Brain pericyte (primary cell): ENCODE results near the gene SYNM.

Experiments
- DNase-seq: peaks from one replicate; pipeline ENCODE4 v3.0.0-alpha.2; 2012; ENCODE audit warnings: low read depth, low spot score

The SYNM gene

DNA sequence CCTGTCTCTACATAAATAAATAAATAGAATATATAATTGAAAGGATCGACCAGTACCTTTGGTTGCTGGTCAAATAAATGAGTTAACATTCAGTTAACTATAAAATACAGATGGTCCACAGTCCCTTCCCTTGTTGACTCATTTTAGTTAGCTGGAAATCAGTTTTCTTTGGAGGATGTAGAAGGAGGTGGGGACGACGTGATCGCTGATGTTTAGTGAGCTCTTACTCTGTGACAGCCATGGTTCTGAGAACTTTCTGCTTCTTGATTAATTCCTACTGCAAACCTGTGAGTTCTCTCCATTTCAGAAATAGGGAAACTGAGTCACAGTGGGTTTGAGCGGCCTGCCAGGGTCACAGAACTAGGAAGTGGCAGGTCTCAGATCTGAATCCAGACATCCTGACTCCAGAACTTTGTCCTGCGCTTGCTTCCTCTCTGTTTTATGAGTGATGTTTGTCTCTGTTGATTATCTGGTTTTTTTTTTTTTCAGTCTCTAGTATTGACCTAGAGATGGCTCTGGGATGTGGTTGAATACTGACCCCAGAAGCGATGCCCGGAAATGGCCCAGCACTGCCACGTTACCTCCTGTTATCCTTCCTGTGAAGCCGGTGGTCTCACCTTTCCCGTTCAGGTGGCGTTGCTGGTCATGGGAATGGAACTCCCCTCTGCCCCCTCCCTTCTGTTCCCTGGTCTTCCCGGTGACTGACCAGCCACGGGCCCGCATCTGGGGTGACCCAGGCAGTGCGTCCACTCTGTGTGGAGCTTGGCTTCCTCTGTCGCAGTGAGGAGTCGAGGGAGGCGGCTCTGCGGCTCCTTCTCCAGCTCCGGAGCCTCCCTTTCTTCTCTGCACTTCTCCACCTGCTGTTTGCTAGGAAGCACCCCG, 18.2 kb downstream of the SYNM start:
- DNase-seq = no peak

DNA sequence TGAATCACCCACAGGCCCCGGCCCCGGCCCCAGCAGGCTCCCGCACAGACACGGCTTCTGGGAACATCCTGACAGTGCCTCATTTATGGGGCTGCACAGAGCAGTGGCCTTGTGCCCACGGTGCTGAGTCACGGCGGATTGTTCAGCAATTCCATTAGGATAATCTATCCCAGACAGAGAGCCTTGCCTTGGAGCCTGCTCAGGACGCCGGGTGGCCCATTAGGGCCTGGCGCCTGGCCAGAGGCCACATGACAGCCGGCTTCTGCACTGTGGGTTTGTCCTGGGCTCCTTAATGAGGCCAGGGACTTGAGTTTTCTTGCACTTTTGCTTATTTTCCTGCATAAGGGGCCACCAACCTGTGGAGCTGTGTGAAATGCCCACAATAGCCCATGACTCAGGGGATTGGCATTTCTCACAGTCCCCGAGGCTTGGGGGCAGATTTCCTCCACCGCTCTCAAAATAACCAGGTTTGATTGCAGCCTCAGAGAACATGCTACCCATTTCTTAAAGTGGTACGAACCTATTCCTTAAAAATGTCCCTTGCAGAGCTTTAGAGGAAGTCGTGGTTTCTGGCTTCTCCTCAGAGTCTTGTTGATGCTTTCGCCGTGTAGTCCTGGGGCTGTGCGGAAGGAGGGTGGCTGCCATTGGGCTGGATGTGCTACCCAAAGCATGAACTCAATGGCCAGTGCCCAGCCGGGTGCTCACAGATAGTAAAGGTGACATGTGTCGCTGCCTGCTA, 19.0 kb downstream of the SYNM start:
- DNase-seq = peak; percentile 92

DNA sequence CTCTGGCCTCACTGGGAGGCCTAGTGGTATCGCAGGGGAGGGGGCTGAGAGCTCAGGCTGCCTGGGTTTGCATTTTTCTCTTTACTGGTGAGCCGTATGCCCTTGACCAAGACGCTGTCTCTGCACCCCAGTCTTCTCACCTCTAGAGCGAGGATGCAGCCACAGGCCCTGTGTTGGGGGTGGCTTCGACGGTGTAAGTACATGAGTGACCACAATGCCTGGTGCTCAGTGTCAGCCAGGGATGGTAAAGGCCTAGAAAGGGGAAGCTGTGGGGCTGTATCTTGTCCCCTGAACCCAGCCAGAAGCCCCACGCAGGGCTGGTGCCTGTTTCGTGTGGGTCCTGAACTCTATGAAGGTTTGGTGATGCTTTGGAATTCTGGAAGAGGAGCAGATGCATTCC, 19.8 kb downstream of the SYNM start:
- no peak for DNase-seq

DNA sequence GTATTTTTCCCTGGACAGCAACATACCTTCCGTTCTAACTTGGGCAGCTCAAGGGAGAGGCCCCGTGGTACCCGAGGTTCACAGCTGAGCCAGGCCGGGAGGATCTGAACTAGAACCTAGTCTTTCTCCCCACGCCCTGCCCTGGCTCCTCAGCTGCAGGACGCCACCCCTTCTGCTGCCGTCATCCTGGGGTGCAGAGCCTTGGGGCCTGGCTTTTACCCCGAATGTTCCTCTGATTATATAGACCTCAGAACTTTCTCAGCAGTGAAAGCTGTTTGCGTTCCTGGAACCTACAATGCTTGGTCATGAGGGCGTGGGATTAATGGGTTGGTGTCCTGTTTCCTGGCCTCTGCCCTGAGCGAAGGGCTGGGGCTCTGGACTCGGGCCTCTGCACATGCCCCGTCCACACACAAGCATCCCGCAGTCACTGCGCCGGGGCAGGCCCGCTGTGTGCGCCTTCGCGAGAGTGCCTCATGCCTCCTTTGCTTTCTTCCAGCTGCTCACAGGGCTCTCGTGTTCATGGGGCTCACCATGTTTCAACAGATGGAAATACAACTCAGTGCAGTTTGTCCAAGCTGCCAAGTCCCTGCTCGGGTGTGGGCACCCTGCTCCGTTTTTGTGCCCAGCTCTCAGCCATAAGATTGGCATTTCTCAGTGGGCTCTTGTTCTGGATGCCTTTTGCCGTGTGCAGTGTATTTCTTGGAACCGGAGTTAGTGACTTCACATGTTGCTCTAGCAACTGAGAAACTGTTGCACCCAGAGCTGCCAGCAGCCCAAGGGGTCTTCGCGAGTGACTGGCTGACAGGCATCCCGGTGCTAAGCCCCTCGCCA, 20.4 kb downstream of the SYNM start:
- DNase-seq = no peak

DNA sequence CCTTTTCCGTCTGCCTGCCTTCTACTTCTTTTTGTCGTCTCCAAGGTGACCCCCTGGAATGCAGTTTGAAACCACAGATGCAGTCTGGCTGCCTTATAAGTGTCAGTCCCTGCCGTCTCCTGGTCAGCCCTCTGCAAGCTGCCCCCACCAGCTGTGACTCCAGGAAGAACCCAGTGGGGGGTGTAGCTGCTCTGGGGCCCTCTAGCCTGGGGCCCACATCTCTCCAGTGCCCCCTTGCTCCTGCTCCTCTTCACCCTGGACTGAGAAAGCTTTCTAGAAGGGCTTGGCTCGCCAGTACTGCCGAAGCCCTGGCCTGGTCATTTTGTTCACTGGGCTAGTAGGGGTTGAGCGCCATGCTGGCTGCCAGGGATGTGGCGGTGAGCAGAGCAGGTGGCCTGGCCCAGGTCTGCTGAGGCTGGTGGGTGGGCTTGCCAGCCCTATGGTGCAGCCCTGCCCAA, 21.3 kb downstream of the SYNM start:
- DNase-seq = no peak

DNA sequence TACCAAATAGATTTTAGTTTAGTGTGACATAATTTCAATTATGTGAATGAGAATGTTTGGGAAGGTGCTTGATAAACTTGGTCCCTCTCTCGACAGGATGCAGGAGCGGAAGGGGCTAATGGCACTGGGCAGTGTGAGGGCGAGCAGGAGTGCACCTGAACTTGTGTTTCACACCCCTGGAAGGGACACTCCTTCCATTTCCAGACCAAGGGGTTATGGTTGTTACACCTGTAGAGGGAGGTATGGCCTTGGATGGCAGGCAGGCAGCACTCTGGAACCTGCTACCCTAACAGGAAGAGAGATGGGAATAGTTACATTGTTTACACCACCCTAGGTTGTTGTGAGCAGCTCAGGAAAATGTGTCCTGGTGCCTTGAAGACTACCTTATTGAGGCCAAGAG, 22.1 kb downstream of the SYNM start:
- no peak for DNase-seq

DNA sequence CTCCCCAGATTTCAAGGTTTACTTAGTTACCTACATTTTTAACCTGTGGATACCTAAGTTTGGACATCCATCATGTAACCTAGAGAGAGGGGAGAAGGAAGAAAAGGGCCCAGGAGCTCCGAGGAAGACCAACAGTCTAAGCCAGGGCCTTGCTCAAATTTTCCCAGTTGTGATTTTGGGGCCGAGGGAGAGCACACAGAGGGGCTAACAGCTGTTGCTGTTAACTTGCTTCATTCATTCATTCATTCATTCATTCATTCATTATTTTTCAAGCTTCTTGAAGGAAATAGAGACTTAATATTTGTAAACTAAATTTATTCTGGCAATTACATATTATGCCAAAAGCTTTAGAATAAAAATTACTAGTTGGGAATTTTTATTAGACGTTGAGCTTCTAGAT, 22.9 kb downstream of the SYNM start:
- no peak for DNase-seq

DNA sequence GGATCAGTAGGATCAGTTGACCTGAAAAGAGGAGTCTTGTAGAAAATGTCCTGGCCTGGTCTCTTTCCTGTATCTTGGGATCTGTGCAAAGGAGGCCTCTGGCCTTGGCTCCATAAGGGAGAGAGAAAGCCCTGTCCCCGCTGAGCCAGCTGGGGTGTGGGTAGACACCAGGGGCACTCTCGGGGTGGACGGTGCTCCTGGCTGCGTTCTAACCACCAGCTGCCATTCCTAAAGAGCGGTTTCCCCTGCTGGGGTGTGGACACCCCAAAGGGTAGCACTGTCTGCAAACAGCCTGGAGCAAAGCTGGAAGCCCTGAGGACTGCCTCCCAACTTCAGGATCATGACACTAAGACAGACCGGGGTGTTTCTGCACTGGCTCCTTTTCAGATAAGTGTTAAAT, 23.5 kb downstream of the SYNM start:
- no peak for DNase-seq

DNA sequence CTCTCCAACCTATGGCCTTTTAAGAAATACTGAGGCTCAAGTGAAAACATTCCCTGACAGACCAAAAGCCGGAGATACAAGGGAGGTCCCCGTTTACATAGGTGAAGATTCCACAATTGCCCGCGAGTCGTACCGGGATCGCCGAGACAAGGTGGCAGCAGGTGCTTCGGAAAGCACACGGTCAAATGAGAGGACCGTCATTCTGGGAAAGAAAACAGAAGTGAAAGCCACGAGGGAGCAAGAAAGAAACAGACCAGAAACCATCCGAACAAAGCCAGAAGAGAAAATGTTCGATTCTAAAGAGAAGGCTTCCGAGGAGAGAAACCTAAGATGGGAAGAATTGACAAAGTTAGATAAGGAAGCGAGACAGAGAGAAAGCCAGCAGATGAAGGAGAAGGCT, 24.8 kb downstream of the SYNM start:
- DNase-seq = no peak

DNA sequence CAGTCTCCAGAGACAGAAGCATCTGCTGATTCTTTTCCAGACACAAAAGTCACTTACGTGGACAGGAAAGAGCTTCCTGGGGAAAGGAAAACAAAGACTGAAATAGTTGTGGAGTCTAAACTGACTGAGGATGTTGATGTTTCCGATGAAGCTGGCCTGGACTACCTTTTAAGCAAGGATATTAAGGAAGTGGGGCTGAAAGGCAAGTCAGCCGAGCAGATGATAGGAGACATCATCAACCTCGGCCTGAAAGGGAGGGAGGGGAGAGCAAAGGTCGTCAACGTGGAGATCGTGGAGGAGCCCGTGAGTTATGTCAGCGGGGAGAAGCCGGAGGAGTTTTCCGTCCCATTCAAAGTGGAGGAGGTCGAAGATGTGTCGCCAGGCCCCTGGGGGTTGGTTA, 25.4 kb downstream of the SYNM start:
- DNase-seq = no peak

DNA sequence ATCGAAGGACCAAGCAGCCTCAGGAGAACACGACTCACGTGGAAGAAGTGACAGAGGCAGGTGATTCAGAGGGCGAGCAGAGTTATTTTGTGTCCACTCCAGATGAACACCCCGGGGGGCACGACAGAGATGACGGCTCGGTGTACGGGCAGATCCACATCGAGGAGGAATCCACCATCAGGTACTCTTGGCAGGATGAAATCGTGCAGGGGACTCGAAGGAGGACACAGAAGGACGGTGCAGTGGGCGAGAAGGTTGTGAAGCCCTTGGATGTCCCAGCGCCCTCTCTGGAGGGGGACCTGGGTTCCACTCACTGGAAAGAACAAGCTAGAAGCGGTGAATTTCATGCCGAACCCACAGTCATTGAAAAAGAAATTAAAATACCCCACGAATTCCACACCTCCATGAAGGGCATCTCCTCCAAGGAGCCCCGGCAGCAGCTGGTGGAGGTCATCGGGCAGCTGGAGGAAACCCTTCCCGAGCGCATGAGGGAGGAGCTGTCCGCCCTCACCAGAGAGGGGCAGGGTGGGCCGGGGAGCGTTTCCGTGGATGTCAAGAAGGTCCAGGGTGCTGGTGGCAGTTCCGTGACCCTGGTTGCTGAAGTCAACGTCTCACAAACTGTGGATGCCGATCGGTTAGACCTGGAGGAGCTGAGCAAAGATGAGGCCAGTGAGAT, 26.0 kb downstream of the SYNM start:
- DNase-seq = no peak

DNA sequence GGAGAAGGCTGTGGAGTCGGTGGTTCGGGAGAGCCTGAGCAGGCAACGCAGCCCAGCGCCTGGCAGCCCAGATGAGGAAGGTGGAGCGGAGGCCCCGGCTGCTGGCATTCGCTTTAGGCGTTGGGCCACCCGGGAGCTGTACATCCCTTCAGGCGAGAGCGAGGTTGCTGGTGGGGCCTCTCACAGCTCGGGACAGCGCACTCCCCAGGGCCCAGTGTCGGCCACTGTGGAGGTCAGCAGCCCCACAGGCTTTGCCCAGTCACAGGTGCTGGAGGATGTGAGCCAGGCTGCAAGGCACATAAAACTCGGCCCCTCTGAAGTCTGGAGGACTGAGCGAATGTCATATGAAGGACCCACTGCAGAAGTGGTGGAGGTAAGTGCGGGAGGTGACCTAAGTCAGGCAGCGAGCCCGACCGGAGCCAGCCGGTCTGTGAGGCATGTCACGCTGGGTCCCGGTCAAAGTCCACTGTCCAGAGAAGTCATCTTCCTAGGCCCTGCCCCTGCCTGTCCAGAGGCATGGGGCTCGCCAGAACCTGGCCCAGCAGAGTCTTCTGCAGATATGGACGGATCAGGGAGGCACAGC, 26.7 kb downstream of the SYNM start:
- no peak for DNase-seq

DNA sequence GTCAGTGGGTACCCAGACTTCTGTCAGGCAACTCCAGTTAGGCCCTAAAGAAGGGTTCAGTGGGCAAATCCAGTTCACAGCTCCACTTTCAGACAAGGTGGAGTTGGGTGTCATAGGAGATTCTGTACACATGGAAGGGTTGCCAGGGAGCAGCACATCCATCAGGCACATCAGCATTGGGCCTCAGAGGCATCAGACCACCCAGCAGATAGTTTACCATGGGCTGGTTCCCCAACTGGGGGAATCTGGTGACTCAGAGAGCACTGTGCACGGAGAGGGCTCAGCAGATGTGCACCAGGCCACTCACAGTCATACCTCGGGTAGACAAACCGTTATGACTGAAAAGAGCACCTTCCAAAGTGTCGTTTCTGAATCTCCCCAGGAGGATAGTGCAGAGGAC, 27.2 kb downstream of the SYNM start:
- DNase-seq = no peak

DNA sequence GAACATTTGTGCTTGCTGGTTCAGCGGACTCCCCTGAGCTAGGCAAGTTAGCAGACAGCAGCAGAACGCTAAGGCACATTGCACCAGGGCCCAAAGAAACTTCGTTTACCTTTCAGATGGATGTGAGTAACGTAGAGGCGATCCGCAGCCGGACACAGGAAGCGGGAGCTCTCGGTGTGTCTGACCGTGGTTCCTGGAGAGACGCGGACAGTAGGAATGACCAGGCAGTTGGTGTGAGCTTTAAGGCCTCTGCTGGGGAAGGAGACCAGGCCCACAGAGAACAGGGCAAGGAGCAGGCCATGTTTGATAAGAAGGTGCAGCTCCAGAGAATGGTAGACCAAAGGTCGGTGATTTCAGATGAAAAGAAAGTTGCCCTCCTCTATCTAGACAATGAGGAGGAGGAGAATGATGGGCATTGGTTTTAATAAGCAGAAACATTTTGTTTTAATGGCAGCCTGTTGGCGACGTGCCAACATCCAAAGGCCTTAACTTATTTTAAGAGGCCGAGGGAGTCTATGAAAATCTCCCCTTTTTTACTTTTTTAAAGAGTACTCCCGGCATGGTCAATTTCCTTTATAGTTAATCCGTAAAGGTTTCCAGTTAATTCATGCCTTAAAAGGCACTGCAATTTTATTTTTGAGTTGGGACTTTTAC, 27.9 kb downstream of the SYNM start:
- DNase-seq = no peak

DNA sequence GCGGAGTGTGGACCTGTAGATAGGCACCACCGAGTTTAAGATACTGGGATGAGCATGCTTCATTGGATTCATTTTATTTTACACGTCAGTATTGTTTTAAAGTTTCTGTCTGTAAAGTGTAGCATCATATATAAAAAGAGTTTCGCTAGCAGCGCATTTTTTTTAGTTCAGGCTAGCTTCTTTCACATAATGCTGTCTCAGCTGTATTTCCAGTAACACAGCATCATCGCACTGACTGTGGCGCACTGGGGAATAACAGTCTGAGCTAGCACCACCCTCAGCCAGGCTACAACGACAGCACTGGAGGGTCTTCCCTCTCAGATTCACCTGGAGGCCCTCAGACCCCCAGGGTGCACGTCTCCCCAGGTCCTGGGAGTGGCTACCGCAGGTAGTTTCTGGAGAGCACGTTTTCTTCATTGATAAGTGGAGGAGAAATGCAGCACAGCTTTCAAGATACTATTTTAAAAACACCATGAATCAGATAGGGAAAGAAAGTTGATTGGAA, 29.5 kb downstream of the SYNM start:
- DNase-seq = no peak

DNA sequence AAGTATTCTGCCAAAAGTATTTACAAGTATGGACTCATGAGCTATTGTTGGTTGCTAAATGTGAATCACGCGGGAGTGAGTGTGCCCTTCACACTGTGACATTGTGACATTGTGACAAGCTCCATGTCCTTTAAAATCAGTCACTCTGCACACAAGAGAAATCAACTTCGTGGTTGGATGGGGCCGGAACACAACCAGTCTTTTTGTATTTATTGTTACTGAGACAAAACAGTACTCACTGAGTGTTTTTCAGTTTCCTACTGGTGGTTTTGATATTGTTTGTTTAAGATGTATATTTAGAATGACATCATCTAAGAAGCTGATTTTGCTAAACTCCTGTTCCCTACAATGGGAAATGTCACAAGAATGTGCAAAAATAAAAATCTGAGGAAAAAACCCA, 30.3 kb downstream of the SYNM start:
- DNase-seq = no peak

DNA sequence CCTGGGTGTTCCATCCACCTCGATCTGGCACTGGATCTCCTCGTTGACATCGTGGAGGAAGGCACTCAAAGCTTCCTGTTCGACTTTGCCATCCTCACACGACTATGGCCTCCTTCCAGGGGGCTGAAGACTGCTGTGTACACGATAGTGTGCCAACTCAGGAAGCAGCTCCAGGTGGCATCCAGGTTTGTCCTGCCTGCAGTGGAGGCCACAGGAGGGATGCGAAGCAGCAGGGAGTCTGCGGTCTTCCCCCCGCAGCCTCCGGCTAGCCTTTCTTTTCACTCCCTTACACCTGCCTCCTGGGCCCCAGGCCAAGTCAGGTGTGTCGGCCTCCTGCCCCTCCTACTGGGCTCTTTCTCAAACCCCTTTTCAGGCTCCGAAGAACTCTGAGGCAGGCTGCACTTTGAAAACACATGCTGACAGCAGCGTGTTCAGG, 32.2 kb downstream of the SYNM start:
- no peak for DNase-seq

DNA sequence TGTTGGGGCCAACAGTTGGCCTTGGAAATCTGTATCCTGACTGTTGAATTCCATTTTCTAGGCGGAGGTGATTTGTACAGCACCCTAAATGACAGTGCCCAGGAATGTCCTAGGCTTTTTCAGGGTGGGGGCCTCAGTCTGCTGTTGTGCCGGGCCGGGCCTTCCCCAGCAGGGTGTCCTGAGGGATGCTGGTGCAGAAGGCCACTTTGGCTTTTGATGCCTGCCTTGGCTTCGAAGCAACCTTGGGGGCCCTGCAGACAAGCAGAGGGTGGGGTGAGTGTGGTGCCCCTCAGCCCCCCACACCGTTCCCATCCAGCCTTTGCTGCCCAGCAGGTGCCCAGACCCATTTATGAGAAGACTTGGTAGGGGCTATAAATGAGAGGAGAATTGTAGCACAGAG, 33.0 kb downstream of the SYNM start:
- no peak for DNase-seq

DNA sequence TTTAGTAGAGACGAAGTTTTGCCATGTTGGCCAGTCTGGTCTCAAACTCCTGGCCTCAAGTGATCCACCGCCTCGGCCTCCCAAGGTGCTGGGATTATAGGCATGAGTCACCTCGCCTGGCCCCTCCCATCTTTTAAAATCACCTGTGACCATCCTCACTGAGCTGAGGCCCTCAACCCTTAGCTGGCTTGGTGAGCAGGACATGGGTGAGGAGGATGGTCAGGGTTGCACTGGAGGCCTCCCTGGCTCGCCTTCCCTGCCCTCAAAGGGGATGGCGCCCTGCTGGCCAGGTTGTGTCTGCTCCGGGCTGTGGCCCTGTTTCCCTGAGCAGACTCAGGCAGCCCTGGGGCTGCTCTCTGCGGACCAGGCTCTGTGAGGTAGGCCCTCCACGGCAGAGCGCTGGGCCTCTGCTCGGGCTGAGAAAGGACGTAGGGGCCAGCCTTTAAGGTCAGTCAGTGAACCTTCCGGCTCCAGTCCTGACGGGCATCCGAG, 33.7 kb downstream of the SYNM start:
- no peak for DNase-seq

DNA sequence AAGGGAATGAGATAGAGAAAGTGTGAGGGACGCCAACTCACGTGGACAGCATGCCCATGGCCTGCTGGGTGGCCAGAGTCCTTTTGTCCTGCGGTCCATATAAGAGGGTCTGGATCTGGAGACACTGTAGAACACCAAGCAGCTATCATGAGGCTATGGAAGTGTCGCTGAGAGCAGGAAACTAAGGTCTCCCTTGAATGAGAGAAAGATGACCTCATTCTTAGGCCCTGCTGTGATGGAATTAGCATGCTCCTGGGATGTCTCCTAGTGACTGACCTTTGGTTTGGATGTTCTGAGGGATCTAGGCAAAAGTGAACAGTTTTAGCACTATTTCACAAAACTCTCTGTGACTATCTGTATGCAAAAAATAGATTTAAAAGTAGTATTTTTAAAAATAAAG, 34.4 kb downstream of the SYNM start:
- DNase-seq = no peak
